Duodenal mucosa (tissue), 2 donors: ENCODE measurements around the gene CFAP99.

ENCODE experiments used
- H3K27ac ChIP-seq: one replicate; pipeline ENCODE4 v1.7.0; 2013; ENCODE audit warnings: low read depth, low read length
- H3K27me3 ChIP-seq, 2 donors: one replicate each; pipeline ENCODE4 v1.7.0; 2013; ENCODE audit warnings: low read length in 2 of 2, control low read depth in 1 of 2; ENCODE audit not compliant: insufficient read depth in 2 of 2, control insufficient read depth in 1 of 2
- H3K36me3 ChIP-seq, 2 donors: one replicate each; pipeline ENCODE4 v1.7.0; 2013; ENCODE audit warnings: low read length in 2 of 2, control low read depth in 1 of 2; ENCODE audit not compliant: insufficient read depth in 2 of 2, control insufficient read depth in 1 of 2
- H3K4me1 ChIP-seq, 2 donors: one replicate each; pipeline ENCODE4 v1.7.0; 2013; ENCODE audit warnings: low read length in 2 of 2, control low read depth in 1 of 2; ENCODE audit not compliant: insufficient read depth in 2 of 2, control insufficient read depth in 1 of 2
- H3K4me3 ChIP-seq, 2 donors: one replicate each; pipeline ENCODE4 v1.7.0; 2013; ENCODE audit warnings: low read length in 2 of 2, low read depth in 1 of 2
- H3K9ac ChIP-seq, 2 donors: one replicate each; pipeline ENCODE4 v1.7.0; 2013; ENCODE audit warnings: low read length in 2 of 2, low read depth in 1 of 2
- H3K9me3 ChIP-seq, 2 donors: one replicate each; pipeline ENCODE4 v1.7.0; 2013; ENCODE audit warnings: low read length in 2 of 2, control low read depth in 1 of 2; ENCODE audit not compliant: control insufficient read depth in 1 of 2

The CFAP99 gene

DNA sequence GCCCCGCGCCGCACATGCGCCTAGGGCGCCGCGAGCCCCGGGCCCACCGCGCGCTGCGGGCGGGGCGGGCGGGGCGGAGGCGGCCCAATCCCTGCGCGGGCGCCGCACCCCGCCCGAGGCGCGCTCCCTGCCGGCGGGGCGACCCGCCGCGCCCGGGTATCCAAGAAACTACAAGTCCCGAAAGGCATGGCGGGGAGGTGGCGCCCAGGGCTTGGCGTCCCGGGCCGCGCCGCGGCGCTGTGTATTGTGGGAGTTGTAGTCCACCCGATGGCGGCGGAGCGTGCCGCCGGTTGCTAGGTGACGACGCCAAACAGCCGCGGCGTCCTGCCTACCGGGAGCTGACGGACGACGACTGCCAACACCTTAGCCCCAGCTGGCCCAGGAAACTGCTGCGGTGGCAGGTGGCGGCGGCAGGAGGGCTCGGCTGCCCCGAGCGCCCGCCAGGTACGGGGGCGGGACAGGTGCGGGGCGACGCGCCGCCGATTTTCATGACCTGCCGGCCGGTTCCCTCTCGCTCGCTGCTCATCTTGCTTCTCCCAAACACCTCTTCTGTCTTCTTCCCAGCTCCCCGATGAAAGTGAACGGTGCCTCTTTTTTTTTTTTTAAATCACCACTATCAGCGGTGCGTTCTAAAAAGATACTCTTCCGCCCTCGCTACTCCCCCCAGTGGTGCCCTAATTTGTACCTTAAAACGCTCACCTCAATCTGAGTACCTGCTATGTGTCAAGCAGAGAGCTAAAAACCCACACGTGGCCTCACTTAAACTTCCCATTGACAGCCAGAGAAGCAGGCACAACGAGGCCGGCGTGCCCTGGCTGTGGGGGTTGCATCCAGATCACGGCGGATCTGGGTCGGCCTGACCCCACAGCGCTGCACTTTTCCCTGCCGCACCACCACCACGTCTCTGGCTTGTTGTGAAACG, at the start of gene CFAP99:
TSS of gene CFAP99 (plus strand) at position 306 of the 922 bp plus-strand sequence.
- Histone ChIP-seq H3K27ac (peak within 1 kb of the TSS; percentile 20), H3K9me3 (no peaks in the 10 kb centered on the region), H3K4me1 (peaks cover 27 to 28% of the 10 kb centered on the region in 2 donors), H3K27me3 (peaks cover 27 to 38% of the 10 kb centered on the region in 2 donors), H3K36me3 (no peaks in the 10 kb centered on the region), H3K9ac (peak within 1 kb of the TSS; percentile 66 to 79), H3K4me3 (peak within 1 kb of the TSS; percentile 72 to 74)

DNA sequence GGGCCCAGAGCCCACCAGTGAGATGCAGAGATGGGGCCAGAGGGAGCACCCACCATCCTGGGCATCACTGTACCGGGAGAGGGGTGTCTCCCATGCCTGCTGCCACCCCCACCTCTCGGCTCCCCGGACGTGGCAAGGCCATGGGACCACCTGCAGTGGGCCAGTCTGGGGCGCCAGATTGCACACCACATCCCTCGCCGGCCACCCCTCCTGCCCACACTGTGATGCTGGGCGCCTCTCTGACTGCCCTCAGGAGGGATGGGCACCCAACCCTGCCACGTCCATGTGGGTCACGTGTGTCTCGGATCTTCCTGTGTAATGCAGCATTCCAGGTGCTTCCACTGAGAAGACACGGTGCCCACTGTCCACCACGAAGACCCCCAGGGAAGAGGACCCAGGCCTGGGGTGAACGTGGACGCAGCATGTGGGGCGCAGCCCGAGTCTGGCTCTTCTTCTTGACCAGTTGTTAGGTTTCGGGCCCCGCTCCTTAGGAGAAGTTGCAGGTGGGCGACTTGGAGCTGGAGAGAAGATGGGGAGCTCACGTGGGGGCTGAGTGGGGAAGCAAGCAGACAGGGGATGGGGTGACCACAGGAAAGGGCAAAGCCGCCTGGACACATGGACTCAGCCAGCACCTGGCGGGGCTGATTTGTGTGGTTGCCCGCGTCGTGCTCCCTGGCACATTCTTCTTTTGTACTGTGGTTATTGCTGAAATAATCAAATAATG, 48.0 kb upstream of the CFAP99 start:
- Histone ChIP-seq H3K4me1 (no peaks in the 10 kb centered on the region), H3K9me3 (peaks cover 5 to 6% of the 10 kb centered on the region in 2 donors), H3K9ac (no peak overlapping the region), H3K36me3 (no peaks in the 10 kb centered on the region), H3K27me3 (no peaks in the 10 kb centered on the region), H3K27ac (no peak overlapping the region), H3K4me3 (no peak overlapping the region)

DNA sequence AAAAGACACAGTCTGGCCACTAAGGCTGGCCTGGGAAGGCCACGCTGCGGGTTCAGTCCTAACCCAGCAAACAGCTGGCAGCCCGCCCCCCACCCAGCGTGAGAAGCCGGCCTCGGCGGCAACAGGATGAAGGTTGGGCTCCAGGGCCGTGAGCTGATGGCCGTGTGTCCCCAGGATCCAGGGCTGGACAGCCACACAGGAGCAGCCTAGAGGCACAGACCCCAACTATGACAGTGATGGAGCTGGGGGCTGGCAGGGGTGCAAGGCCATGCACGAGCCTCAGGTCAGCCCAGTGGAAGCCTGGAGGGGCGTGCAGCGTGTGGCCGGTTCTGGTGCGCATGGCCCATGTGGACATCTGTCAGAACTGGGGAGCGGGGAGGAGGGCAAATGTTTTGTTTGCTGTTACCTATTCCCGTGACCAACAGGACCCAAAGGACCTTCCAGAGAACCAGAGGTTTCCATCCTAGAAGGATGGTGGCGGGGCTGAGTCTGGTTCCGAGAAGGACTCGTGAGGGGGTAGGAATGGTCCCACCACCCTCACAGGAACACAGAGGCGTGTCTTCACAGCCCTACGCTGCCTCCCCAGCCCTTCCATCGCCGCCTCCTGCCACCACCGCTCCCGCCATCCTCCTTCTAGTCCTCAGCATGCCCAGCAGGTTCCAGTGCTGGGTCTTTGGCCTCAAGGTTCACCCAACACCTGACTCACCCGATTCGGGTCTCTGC, 46.8 kb upstream of the CFAP99 start:
- Histone ChIP-seq H3K9ac (no peak overlapping the region), H3K9me3 (peaks cover 5 to 6% of the 10 kb centered on the region in 2 donors), H3K36me3 (no peaks in the 10 kb centered on the region), H3K4me3 (no peak overlapping the region), H3K27me3 (no peaks in the 10 kb centered on the region), H3K4me1 (no peaks in the 10 kb centered on the region), H3K27ac (no peak overlapping the region)

DNA sequence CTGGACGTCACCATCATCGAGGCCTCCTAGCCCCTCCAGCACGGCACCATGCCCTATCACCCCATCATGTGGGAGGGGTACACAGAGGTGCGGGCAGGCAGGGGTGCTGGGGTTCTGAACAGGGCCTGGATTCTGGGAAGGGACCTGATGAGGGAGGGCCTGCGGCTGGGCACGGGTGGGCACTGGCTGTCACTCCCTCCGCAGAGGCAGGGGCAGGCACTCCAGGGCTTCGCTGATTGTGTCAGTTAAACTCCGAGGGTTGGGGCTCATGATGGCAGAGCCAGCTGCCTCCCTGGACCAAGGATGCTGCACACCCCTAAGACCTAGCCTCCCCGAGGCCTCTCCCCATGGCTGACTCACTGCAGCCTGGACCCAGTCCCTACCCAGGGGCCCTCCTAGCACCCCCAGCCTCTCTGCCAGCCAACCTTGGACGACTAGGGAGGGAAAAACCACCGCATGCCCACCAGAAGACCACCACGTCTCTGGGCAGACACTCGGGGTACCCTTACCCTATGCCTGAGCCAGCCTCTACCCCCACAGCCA, 46.2 kb upstream of the CFAP99 start:
- Histone ChIP-seq H3K9me3 (peaks cover 5 to 6% of the 10 kb centered on the region in 2 donors), H3K27ac (no peak overlapping the region), H3K27me3 (no peaks in the 10 kb centered on the region), H3K4me3 (no peak overlapping the region), H3K4me1 (no peaks in the 10 kb centered on the region), H3K36me3 (no peaks in the 10 kb centered on the region), H3K9ac (no peak overlapping the region)

DNA sequence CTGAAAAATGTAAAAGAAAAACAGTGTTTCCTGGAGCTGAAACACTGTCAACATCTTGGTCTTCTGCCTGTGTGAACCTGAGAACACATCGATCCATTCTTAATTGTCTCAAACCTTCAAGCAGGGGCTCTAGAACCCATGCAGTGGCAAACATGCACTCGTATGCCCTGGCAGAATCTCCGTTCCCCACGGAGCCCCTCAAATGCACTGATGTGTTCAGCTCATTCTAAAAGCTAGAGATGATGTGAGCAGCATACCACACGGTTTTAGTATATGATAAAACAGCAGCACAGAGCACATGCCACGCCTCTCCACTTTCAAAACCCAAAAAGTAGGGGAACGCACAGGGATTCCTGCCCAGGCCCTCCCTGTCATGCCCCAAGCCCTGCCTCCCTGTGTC, 45.2 kb upstream of the CFAP99 start:
- H3K27me3 ChIP-seq, result no peaks in the 10 kb centered on the region
- H3K9me3 ChIP-seq, result peaks cover 5% of the 10 kb centered on the region in 2 donors
- no peak overlapping the region for H3K4me3 ChIP-seq
- H3K4me1 ChIP-seq, result no peaks in the 10 kb centered on the region
- no peaks in the 10 kb centered on the region for H3K36me3 ChIP-seq
- H3K27ac ChIP-seq, result no peak overlapping the region
- no peak overlapping the region for H3K9ac ChIP-seq

DNA sequence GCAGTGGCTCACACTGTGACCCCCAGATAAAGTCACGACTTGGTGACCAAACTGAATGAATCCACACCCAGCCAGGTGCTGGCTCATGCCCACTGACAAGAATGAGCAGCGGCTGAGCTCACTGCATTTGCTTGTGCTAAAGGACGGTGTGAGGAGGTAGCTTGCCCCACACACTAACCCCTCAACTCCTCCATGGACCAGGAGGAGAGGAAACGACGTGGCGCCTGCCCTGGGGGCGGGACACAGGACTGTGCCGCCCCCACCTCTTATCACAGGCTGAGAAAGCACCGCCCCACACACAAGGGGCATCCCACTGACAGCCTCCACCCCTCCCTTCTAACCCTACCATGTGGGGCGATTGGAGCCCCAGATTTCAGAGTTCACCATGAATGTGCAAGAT, 43.3 kb upstream of the CFAP99 start:
- no peaks in the 10 kb centered on the region for H3K4me1 ChIP-seq
- H3K4me3 ChIP-seq, result no peak overlapping the region
- no peaks in the 10 kb centered on the region for H3K27me3 ChIP-seq
- no peak overlapping the region for H3K9ac ChIP-seq
- no peak overlapping the region for H3K27ac ChIP-seq
- H3K9me3 ChIP-seq, result no peaks in the 10 kb centered on the region
- no peaks in the 10 kb centered on the region for H3K36me3 ChIP-seq

DNA sequence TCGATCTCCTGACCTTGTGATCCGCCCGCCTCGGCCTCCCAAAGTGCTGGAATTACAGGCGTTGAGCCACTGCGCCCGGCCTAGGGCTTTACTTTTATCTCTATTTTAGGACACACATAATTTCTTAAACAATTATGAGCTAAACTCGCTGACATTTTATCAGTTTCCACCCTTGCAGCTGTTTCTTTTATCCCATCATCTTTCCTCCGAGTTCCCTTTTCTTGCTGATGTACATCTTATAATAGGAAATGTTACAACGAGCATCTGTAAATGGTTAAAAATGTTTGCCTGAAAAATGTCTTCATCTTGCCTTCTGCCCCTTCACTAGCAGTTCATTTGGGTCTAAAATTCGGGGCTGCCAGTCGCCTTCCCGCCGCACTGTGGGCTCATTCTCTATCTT, 41.5 kb upstream of the CFAP99 start:
- Histone ChIP-seq H3K27me3 (no peaks in the 10 kb centered on the region), H3K9ac (no peak overlapping the region), H3K9me3 (no peaks in the 10 kb centered on the region), H3K36me3 (no peaks in the 10 kb centered on the region), H3K4me3 (no peak overlapping the region), H3K4me1 (no peaks in the 10 kb centered on the region), H3K27ac (no peak overlapping the region)

DNA sequence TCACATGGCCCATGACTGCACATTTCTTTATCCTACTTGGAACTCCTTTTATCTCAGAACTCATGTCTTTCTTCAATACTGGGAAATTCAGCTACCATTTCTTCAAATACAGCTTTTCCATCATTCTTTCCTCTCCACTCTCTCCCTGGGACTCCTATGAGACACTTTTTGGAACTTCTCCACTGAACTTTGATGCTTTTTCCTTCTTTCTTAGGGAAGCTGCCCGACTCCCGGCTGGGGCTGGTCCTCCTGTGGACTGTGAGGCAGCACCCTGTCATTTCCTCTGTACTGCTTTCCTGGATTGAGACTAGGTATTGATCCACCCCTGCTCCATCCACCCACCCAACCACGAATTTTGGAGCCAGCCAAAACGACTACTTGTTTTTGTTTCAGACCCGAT, 40.4 kb upstream of the CFAP99 start:
- Histone ChIP-seq H3K9me3 (no peaks in the 10 kb centered on the region), H3K4me1 (no peaks in the 10 kb centered on the region), H3K4me3 (no peak overlapping the region), H3K27me3 (no peaks in the 10 kb centered on the region), H3K36me3 (no peaks in the 10 kb centered on the region), H3K27ac (no peak overlapping the region), H3K9ac (no peak overlapping the region)

DNA sequence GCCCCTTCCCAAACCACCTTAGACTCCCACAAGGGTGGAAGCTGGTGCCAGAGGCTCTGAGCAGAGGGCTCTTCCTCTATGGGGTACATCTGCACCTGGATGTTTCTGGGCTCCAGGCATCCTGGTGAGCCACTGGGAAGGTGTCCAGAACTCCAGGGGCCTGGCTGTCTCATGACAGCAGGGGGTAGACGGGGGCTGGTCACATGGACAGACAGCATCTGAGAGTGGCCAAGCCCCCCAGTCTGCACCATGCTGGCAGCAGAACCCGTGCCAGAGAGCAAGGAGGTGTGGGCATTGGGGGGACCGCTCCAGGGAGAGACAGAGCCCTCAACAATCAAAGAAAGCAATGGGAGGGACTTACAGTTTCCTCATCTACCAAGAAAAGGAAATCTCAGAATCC, 39.9 kb upstream of the CFAP99 start:
- Histone ChIP-seq H3K27me3 (no peaks in the 10 kb centered on the region), H3K36me3 (no peaks in the 10 kb centered on the region), H3K4me1 (no peaks in the 10 kb centered on the region), H3K4me3 (no peak overlapping the region), H3K27ac (no peak overlapping the region), H3K9me3 (no peaks in the 10 kb centered on the region), H3K9ac (no peak overlapping the region)
